GM12878 (cell line): Measurements from ENCODE around the gene DCUN1D3. TPM values are rescaled to one million over a fixed set of nuclear protein-coding genes. Genes with fewer than 3 reads are reported as not detected.

ENCODE experiments used
- ATAC-seq: fragments of 200-7000 bp; cut with Tn5 transposase; 3 replicates; pipeline ENCODE4 v1.9.1; 2020; ENCODE audit warnings: mild to moderate bottlenecking, moderate library complexity
- BruUV-seq: library from RNA; stranded (reverse); fragments of 400-500 nt; replicated peaks from 2 replicates; lab custom pipeline; 2021; lab: Mats Ljungman, UMichigan
- CTCF ChIA-PET: fragments of 300-600 bp; sonication (Branson Sonifier 250); formaldehyde crosslinking; extraction: SDS; loops from one replicate; lab custom pipeline; 2021; ENCODE audit warnings: inconsistent platforms; lab: Yijun Ruan, JAX
- POLR2A ChIA-PET: fragments of 350-600 bp; formaldehyde crosslinking; extraction: SDS; loops from one replicate; lab custom pipeline; 2021; ENCODE audit warnings: inconsistent platforms; lab: Charles Lee
- RAD21 ChIA-PET: fragments of 300-600 bp; sonication (Branson Sonifier 250); formaldehyde crosslinking; loops from one replicate; lab custom pipeline; 2023; ENCODE audit warnings: antibody characterized with exemption; ENCODE audit not compliant: unreplicated experiment; lab: Charles Lee
- SMC1A ChIA-PET: fragments of 300-600 bp; sonication (Branson Sonifier 250); formaldehyde crosslinking; loops from one replicate; lab custom pipeline; 2023; ENCODE audit not compliant: unreplicated experiment, uncharacterized antibody; lab: Charles Lee
- DNase-seq: peaks from one replicate; pipeline ENCODE4 v3.0.0-alpha.2; 2011; ENCODE audit warnings: low read depth, low spot score
- FAIRE-seq: peaks from 3 replicates; lab custom pipeline; 2011; peaks lifted over from hg19 to GRCh38; lab: Jason Lieb, UNC
- H2AFZ ChIP-seq: 2 replicates; pipeline ENCODE4 v1.6.0; 2011; ENCODE audit warnings: low read depth, low read length, control low read depth; ENCODE audit not compliant: control insufficient read depth
- H3K27ac ChIP-seq: 2 replicates; pipeline ENCODE4 v1.5.1; 2011; ENCODE audit warnings: control low read depth; ENCODE audit not compliant: control insufficient read depth, insufficient read depth
- H3K27me3 ChIP-seq, 2 experiments: replicated peaks in 1 of 2; 2 replicates each; pipeline versions ENCODE4 v1.6.0 to v1.6.1; 2011; ENCODE audit warnings: low read length in 1 of 2; ENCODE audit not compliant: control insufficient read depth in 2 of 2, insufficient read depth in 2 of 2
- H3K36me3 ChIP-seq, 2 experiments: 2 replicates each; pipeline ENCODE4 v1.5.1; 2011; ENCODE audit warnings: low read length in 1 of 2; ENCODE audit not compliant: control insufficient read depth in 2 of 2, insufficient read depth in 2 of 2
- H3K4me1 ChIP-seq: 2 replicates; pipeline ENCODE4 v1.6.1; 2011; ENCODE audit warnings: mild to moderate bottlenecking, low read length, moderate library complexity, mixed read lengths; ENCODE audit not compliant: control insufficient read depth, insufficient read depth
- H3K4me2 ChIP-seq: 2 replicates; pipeline ENCODE4 v1.6.0; 2011; ENCODE audit warnings: control low read depth; ENCODE audit not compliant: control insufficient read depth, insufficient read depth
- H3K4me3 ChIP-seq: fragments of 200-600 bp; sonication (generic); 2 replicates; pipeline ENCODE4 v1.5.1; 2016
- H3K79me2 ChIP-seq: 2 replicates; pipeline ENCODE4 v1.6.0; 2011; ENCODE audit warnings: low read length; ENCODE audit not compliant: control insufficient read depth, insufficient read depth
- H3K9ac ChIP-seq: 2 replicates; pipeline ENCODE4 v1.8.0; 2011; ENCODE audit warnings: low read length, control low read depth, mixed read lengths; ENCODE audit not compliant: control insufficient read depth, insufficient read depth
- H3K9me3 ChIP-seq: replicated peaks from 3 replicates; pipeline ENCODE4 v1.5.1; 2011; ENCODE audit warnings: mild to moderate bottlenecking, low read length; ENCODE audit not compliant: control insufficient read depth, insufficient read depth
- H4K20me1 ChIP-seq: 2 replicates; pipeline ENCODE4 v1.6.0; 2011; ENCODE audit not compliant: control insufficient read depth, insufficient read depth
- FOS ChIP-seq: IDR thresholded peaks from 3 replicates; pipeline ENCODE4 v1.6.1; 2011; ENCODE audit warnings: borderline replicate concordance; ENCODE audit not compliant: insufficient read length; ENCODE audit errors: extremely low read depth
- HDAC6 ChIP-seq: fragments of 200-600 bp; sonication (generic); IDR thresholded peaks from one replicate; pipeline ENCODE4 v1.8.0; 2017; ENCODE audit warnings: antibody characterized with exemption; ENCODE audit not compliant: unreplicated experiment
- IRF4 ChIP-seq: IDR thresholded peaks from 2 replicates; pipeline ENCODE4 v1.6.1; 2011; ENCODE audit warnings: low read depth, low read length
- MLLT1 ChIP-seq: fragments of 450-650 bp; IDR thresholded peaks from 2 replicates; pipeline ENCODE4 v1.6.1; 2016; ENCODE audit warnings: mild to moderate bottlenecking
- SUPT20H ChIP-seq: IDR thresholded peaks from 2 replicates; pipeline ENCODE4 v1.6.1; 2011; ENCODE audit warnings: low read depth, mild to moderate bottlenecking, low read length, moderate library complexity, borderline replicate concordance; ENCODE audit not compliant: control insufficient read depth
- TBL1XR1 ChIP-seq: IDR thresholded peaks from 2 replicates; pipeline ENCODE4 v1.6.1; 2012; ENCODE audit warnings: low read depth, low read length, improper control_type of control experiment
- ZBTB11 ChIP-seq: fragments of 450-650 bp; formaldehyde crosslinking; IDR thresholded peaks from 2 replicates; pipeline ENCODE4 v1.5.0; 2022; ENCODE audit warnings: mild to moderate bottlenecking, missing genetic modification characterization
- ZNF592 ChIP-seq: fragments of 450-650 bp; IDR thresholded peaks from 2 replicates; pipeline ENCODE4 v1.6.1; 2017; ENCODE audit warnings: mild to moderate bottlenecking, moderate library complexity
- WGBS: methylation state at CpG from one replicate; pipeline ENCODE4 v1.1.6; 2016; ENCODE audit warnings: low lambda C conversion rate; ENCODE audit not compliant: insufficient replicate concordance, insufficient coverage; ENCODE audit errors: missing lambda C conversion rate; 5-methylcytosine and 5-hydroxymethylcytosine counted together
- in situ Hi-C: fragments of 300-500 bp; cut with MboI; formaldehyde crosslinking; loops from 9 replicates; pipeline ENCODE4 v1.14.3; 2018; ENCODE audit warnings: mixed read lengths
- intact Hi-C: fragments of 100-400 bp; cut with micrococcal nuclease; formaldehyde crosslinking; loops from one replicate; pipeline ENCODE4 v1.14.2; 2022; ENCODE audit not compliant: unreplicated experiment
- polyA plus RNA-seq, 11 experiments: library from polyadenylated mRNA; depleted of rRNA in 4 of 11; unstranded in 6 of 11; stranded (reverse) in 5 of 11; fragments of >200 nt; fragmentation: Nextera tagmentation in 4 of 11; fragmentation: Illumina TruSeq in 1 of 11; extraction: Ambion mirVana in 4 of 11; extraction: Trizol in 1 of 11; gene quantifications; 1 replicate in 1 of 11; 2 replicates in 10 of 11; pipeline versions ENCODE4 v1.2.1 to v1.2.3, GENCODE V29; 2011 to 2016; ENCODE audit warnings: inconsistent platforms in 2 of 11, missing spikeins in 2 of 11, low read depth in 1 of 11
- total RNA-seq, 4 experiments: library from RNA; depleted of rRNA in 3 of 4; stranded (reverse); fragments of >200 nt in 3 of 4; fragmentation: Illumina TruSeq in 1 of 4; extraction: Trizol in 1 of 4; gene quantifications; 2 replicates each; pipeline versions ENCODE4 v1.2.1 to v1.2.3, GENCODE V29; 2013 to 2021
- TF ChIP-seq, protein P1 (sequence below): IDR thresholded peaks from 2 replicates; pipeline ENCODE4 v1.6.1; 2012; ENCODE audit warnings: mild to moderate bottlenecking, low read depth, low read length

The DCUN1D3 gene
- total and polyA plus RNA-seq, 10 of the 15 experiments (the other 5 are each of a cell fraction or from before 2014, with no cell fraction given) = 0.47 to 4.5 (median 1.9) TPM

DNA sequence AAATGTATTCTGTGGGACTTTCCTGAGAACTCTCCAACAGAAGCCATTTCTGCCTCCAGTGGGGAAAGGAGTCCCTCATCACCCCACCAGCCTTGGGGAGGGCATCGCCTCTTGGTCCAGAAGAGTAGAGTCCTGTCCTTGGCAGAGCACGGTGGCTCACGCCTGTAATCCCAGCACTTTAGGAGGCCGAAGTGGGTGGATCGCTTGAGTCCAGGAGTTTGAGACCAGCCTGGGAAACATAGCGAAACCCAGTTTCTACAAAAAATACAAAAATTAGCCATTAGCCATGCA is 41.4 kb upstream of the DCUN1D3 start:
- H3K27me3 ChIP-seq = no peaks in the 10 kb centered on the region
- no TSS peak for BruUV-seq
- CTCF ChIA-PET = interaction anchor here (4.1 kb wide), 1 partner anchor 92 kb away, joined by 47 read pairs; no protein-coding TSS in a partner anchor
- no peak overlapping the region for H3K27ac ChIP-seq
- no peaks in the 10 kb centered on the region for H3K79me2 ChIP-seq
- H4K20me1 ChIP-seq = no peaks in the 10 kb centered on the region
- DNase-seq (no peak), ATAC-seq (no peak), FAIRE-seq (no peak)
- H3K4me2 ChIP-seq = no peak overlapping the region
- no peaks in the 10 kb centered on the region for H3K9me3 ChIP-seq
- H3K36me3 ChIP-seq = no peaks in the 10 kb centered on the region
- POLR2A ChIA-PET = no interaction called here
- 0 out of 2 replicates have a peak overlapping the region, but pooled peaks have one; percentile 5 for H2AFZ ChIP-seq
- RAD21 ChIA-PET = no interaction called here
- peaks cover 17% of the 10 kb centered on the region for H3K4me1 ChIP-seq
- in situ Hi-C loops = no loop called here
- no peak overlapping the region for H3K9ac ChIP-seq
- intact Hi-C loops = loop anchor here (10.0 kb wide), 1 partner anchor 87 kb away; no protein-coding TSS in a partner anchor
- SMC1A ChIA-PET = interaction anchor here (0.8 to 1.2 kb wide), 2 partner anchors 8 to 90 kb away, joined by 4 to 5 read pairs; no protein-coding TSS in a partner anchor
- 93% methylated on average over 6 of the region's 6 CpGs for WGBS
- H3K4me3 ChIP-seq = no peak overlapping the region
- TF ChIP-seq ZNF592 = no peak
- TF ChIP-seq ZBTB11 (CRISPR knock-in tag) = no peak
- no peak for TF ChIP-seq MLLT1
- TF ChIP-seq IRF4 = no peak
- TF ChIP-seq SUPT20H = no peak
- no peak for TF ChIP-seq FOS
- no peak for TF ChIP-seq TBL1XR1
- TF ChIP-seq, protein P1, sequence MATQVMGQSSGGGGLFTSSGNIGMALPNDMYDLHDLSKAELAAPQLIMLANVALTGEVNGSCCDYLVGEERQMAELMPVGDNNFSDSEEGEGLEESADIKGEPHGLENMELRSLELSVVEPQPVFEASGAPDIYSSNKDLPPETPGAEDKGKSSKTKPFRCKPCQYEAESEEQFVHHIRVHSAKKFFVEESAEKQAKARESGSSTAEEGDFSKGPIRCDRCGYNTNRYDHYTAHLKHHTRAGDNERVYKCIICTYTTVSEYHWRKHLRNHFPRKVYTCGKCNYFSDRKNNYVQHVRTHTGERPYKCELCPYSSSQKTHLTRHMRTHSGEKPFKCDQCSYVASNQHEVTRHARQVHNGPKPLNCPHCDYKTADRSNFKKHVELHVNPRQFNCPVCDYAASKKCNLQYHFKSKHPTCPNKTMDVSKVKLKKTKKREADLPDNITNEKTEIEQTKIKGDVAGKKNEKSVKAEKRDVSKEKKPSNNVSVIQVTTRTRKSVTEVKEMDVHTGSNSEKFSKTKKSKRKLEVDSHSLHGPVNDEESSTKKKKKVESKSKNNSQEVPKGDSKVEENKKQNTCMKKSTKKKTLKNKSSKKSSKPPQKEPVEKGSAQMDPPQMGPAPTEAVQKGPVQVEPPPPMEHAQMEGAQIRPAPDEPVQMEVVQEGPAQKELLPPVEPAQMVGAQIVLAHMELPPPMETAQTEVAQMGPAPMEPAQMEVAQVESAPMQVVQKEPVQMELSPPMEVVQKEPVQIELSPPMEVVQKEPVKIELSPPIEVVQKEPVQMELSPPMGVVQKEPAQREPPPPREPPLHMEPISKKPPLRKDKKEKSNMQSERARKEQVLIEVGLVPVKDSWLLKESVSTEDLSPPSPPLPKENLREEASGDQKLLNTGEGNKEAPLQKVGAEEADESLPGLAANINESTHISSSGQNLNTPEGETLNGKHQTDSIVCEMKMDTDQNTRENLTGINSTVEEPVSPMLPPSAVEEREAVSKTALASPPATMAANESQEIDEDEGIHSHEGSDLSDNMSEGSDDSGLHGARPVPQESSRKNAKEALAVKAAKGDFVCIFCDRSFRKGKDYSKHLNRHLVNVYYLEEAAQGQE = no peak
- TF ChIP-seq HDAC6 = no peak
